ENCODE results near the gene REEP1.
"Not testable (repeated sequence)": the region's sequence is repeated elsewhere in the genome, so short reads cannot be mapped to it uniquely, and the experiment has no call there.

REEP1 gene

DNA sequence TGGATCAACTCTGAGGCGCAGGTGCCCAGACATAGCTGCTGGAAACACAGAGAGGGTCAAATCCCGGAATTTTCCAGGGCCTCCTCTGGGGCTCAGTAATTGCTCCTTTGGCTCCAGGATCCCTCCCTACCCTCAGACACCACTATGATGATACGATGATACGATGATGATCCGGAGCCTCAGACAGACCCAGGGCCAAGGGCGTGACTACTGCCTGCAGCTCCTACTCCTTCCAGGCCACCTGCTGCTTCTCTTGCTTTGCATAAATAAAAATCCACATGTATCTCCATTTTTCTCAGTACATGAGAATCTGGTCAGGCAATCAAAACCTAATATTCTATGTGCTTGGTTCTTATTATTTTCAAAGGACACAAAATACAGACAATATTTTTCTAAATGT lies 104.5 kb downstream of the REEP1 start:
- TF ChIP-seq, protein P1, sequence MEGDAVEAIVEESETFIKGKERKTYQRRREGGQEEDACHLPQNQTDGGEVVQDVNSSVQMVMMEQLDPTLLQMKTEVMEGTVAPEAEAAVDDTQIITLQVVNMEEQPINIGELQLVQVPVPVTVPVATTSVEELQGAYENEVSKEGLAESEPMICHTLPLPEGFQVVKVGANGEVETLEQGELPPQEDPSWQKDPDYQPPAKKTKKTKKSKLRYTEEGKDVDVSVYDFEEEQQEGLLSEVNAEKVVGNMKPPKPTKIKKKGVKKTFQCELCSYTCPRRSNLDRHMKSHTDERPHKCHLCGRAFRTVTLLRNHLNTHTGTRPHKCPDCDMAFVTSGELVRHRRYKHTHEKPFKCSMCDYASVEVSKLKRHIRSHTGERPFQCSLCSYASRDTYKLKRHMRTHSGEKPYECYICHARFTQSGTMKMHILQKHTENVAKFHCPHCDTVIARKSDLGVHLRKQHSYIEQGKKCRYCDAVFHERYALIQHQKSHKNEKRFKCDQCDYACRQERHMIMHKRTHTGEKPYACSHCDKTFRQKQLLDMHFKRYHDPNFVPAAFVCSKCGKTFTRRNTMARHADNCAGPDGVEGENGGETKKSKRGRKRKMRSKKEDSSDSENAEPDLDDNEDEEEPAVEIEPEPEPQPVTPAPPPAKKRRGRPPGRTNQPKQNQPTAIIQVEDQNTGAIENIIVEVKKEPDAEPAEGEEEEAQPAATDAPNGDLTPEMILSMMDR (IDR thresholded peaks at IDR 0.05), result no peak
- TF ChIP-seq ZFX (IDR thresholded peaks at IDR 0.05; ENCODE audit: borderline replicate concordance), result no peak
- H3K27ac ChIP-seq, result no peak overlapping the region

DNA sequence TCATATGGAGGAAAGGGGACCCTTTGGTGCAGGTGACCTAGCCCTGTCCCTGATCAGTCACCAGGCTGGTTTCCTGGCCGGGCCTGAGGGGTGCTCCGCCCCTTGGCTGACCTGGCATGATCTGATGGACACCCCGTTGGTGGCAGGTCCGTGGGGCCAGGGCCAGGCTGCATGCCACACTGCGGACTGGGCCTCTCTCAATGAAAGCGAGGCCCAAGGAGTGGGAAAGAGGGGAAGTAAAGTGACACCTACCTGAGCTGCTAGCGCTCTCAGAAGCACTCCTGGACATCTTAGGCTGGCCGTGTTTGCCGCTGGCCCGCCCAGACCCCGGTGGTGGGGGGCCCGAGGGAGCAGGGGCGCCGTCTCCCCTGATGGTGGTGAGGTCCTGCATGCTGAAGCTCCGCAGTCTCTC lies 105.0 kb downstream of the REEP1 start:
- no peak for TF ChIP-seq ZFX (IDR thresholded peaks at IDR 0.05; ENCODE audit: borderline replicate concordance)
- TF ChIP-seq, protein P1 (IDR thresholded peaks at IDR 0.05), result no peak
- no peak overlapping the region for H3K27ac ChIP-seq

DNA sequence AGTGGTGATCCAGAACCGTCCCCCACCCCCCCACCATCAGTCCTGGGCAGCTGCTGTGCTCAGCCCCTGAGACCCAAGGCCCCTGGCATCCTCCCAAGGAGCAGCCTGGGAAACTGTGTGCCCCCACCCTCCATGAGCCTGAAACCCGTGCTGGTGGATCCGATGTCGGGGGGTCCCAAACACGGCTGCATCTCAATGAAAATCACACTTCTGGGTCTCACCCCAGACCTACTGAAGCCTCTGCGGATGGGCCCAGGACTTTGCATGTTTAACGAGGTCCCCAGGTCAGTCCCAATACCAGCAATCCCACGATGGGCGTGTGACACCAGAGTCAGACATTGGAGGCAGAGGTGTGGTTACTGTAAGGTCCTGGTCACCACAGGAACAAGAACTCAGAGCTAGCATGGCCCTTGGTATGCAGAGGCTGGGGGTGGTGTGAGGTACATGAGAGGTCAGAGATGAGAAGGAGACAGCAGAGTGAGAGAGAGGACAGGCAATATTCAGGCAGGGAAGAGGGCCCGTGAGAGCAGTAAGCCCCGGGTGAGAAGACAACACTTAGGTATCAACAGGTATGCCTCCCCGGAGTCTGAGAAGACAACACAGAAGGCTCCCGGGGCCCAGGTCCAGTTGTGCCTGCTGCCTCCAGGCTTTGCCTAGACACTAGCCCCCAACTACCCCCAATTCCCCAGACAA lies 105.6 kb downstream of the REEP1 start:
- no peak overlapping the region for H3K27ac ChIP-seq
- no peak for TF ChIP-seq ZFX (IDR thresholded peaks at IDR 0.05; ENCODE audit: borderline replicate concordance)
- TF ChIP-seq, protein P1 (IDR thresholded peaks at IDR 0.05), result no peak

DNA sequence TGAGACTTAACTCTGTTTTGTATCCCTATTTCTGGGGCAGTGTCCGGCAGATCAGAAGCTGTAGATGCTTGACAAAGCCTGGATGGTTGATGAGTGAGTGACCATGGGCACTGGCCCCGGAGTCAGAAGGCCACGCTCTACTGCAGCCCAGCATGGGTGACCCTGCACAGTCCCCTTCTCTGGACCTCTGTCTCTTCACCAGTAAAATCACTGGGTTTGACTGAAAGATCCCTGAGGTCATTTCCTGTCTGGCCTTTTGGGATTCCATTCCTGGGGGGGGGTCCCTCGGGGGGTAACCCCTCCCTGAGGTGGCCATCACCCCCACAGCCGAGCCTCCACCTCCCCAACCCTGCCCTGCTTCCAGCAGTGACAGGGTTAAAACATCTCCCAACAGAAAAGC lies 106.5 kb downstream of the REEP1 start:
- TF ChIP-seq, protein P1 (IDR thresholded peaks at IDR 0.05), result no peak
- TF ChIP-seq ZFX (IDR thresholded peaks at IDR 0.05; ENCODE audit: borderline replicate concordance), result no peak
- H3K27ac ChIP-seq, result no peak overlapping the region

DNA sequence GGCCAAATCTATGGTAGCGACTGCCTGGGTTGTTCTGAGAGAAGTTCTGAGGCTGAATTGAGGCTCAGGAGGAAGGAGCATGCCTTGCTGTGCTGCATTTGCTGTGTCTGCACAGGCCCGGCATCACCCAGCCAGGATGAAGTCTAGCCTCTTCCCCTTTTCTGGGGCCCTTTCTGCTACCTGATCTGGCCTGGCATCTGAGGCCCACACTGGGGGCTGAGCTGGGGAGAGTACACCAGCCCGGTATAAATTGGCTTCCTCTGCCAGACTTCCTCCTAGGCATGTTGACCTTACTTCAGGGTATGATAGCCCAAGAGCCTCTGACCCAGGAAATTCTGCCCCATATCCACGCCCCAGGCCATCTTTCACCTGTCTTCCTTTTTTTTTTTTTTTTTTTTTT lies 108.2 kb downstream of the REEP1 start:
- H3K27ac ChIP-seq, result no peak overlapping the region
- TF ChIP-seq, protein P1 (IDR thresholded peaks at IDR 0.05), result no peak
- no peak for TF ChIP-seq ZFX (IDR thresholded peaks at IDR 0.05; ENCODE audit: borderline replicate concordance)

DNA sequence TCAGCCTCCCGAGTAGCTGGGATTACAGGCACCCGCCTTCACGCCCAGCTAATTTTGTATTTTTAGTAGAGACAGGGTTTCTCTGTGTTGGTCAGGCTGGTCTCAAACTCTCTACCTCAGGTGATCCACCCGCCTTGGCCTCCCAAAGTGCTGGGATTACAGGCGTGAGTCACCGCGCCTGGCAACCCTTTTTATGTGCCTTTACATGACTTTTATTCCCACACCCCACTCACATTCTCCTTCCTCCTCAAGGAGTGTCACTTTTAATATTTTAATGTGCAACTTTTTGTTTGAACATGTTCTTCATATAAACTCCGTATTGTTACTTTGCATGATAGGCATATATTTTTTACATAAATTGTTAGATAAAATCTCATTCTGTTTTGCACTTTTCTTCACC lies 108.9 kb downstream of the REEP1 start:
- not testable (repeated sequence) for H3K27ac ChIP-seq

DNA sequence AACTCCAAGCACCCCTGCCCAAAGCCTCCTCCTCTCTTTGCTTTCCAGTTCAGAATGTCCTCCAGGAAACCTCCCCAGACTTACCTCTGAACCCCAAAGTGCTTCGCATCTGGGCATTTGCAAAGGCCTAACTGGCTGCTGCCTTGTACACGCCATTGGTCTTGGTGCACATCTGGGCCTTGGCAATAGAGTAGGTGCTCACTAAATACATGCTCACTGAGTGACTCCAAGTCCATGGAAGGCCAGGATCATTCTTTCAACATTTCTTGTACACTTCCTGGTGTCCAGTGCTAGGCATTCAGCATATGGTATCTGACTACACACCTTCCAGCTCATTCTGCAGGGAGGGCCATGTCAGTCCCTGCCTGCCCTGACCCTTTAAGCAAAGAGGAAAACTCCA lies 109.7 kb downstream of the REEP1 start:
- no peak overlapping the region for H3K27ac ChIP-seq

More for the DNA sequence above, 109.7 kb downstream of the REEP1 start:
- TF ChIP-seq, protein P1 (IDR thresholded peaks at IDR 0.05), result no peak
- TF ChIP-seq ZFX (IDR thresholded peaks at IDR 0.05; ENCODE audit: borderline replicate concordance), result no peak
